ENCODE results near the gene FADD.
A peak's percentile ranks its signal among the peaks of the same experiment; 100 is the strongest.
"Not testable (repeated sequence)": the region's sequence is repeated elsewhere in the genome, so short reads cannot be mapped to it uniquely, and the experiment has no call there.

FADD gene

GRCh38 chr11:70194792-70195791 lies 8.0 kb upstream of the FADD start:
- H3K27me3 ChIP-seq (ENCODE audit: control insufficient read depth, insufficient read depth, low read length): no peaks in the 10 kb centered on the region
- no peaks in the 10 kb centered on the region for H3K9me3 ChIP-seq (ENCODE audit: control insufficient read depth, insufficient read depth, low read length)
- H3K9ac ChIP-seq (ENCODE audit: low read depth, low read length): no peak overlapping the region

GRCh38 chr11:70200212-70200844 lies 2.8 kb upstream of the FADD start:
- Histone ChIP-seq H3K4me1 (ENCODE audit: control insufficient read depth, insufficient read depth, low read length) (peaks cover 11% of the 10 kb centered on the region), H3K27me3 (ENCODE audit: control insufficient read depth, insufficient read depth, low read length) (no peaks in the 10 kb centered on the region), H3K4me3 (ENCODE audit: low read depth, low read length) (no peak overlapping the region), H3K36me3 (ENCODE audit: control insufficient read depth, insufficient read depth, low read length) (no peaks in the 10 kb centered on the region), H3K9me3 (ENCODE audit: control insufficient read depth, insufficient read depth, low read length) (no peaks in the 10 kb centered on the region), H3K9ac (ENCODE audit: low read depth, low read length) (no peak overlapping the region)

More at GRCh38 chr11:70194792-70195791, 8.0 kb upstream of the FADD start:
- Histone ChIP-seq H3K4me1 (ENCODE audit: control insufficient read depth, insufficient read depth, low read length) (no peaks in the 10 kb centered on the region), H3K4me3 (ENCODE audit: low read depth, low read length) (no peak overlapping the region), H3K36me3 (ENCODE audit: control insufficient read depth, insufficient read depth, low read length) (no peaks in the 10 kb centered on the region)

GRCh38 chr11:70201047-70201446 lies 2.0 kb upstream of the FADD start:
- H3K9ac ChIP-seq (ENCODE audit: low read depth, low read length); H3K27me3 ChIP-seq (ENCODE audit: control insufficient read depth, insufficient read depth, low read length); H3K4me3 ChIP-seq (ENCODE audit: low read depth, low read length); H3K36me3 ChIP-seq (ENCODE audit: control insufficient read depth, insufficient read depth, low read length); H3K9me3 ChIP-seq (ENCODE audit: control insufficient read depth, insufficient read depth, low read length): not testable (repeated sequence)
- peaks cover 11% of the 10 kb centered on the region for H3K4me1 ChIP-seq (ENCODE audit: control insufficient read depth, insufficient read depth, low read length)

- Histone ChIP-seq H3K27me3 (ENCODE audit: control insufficient read depth, insufficient read depth, low read length) (no peaks in the 10 kb centered on the region), H3K9me3 (ENCODE audit: control insufficient read depth, insufficient read depth, low read length) (no peaks in the 10 kb centered on the region), H3K36me3 (ENCODE audit: control insufficient read depth, insufficient read depth, low read length) (peaks cover 10% of the 10 kb centered on the region), H3K4me1 (ENCODE audit: control insufficient read depth, insufficient read depth, low read length) (peaks cover 11% of the 10 kb centered on the region), H3K9ac (ENCODE audit: low read depth, low read length) (peak overlapping the region; percentile 37), H3K4me3 (ENCODE audit: low read depth, low read length) (peak overlapping the region; percentile 76)
These were observed 924 bp upstream of the FADD start for GRCh38 chr11:70201882-70202861.

- Histone ChIP-seq H3K36me3 (ENCODE audit: control insufficient read depth, insufficient read depth, low read length) (peaks cover 17% of the 10 kb centered on the region), H3K9me3 (ENCODE audit: control insufficient read depth, insufficient read depth, low read length) (no peaks in the 10 kb centered on the region), H3K4me3 (ENCODE audit: low read depth, low read length) (peak overlapping the region; percentile 76), H3K9ac (ENCODE audit: low read depth, low read length) (peak overlapping the region; percentile 98), H3K27me3 (ENCODE audit: control insufficient read depth, insufficient read depth, low read length) (no peaks in the 10 kb centered on the region), H3K4me1 (ENCODE audit: control insufficient read depth, insufficient read depth, low read length) (peaks cover 11% of the 10 kb centered on the region)
These were observed 812 bp downstream of the FADD start for GRCh38 chr11:70203751-70204465.

GRCh38 chr11:70204466-70204799 lies 1.3 kb downstream of the FADD start:
- Histone ChIP-seq H3K9ac (ENCODE audit: low read depth, low read length) (peak overlapping the region; percentile 98), H3K27me3 (ENCODE audit: control insufficient read depth, insufficient read depth, low read length) (no peaks in the 10 kb centered on the region), H3K4me3 (ENCODE audit: low read depth, low read length) (peak overlapping the region; percentile 76), H3K36me3 (ENCODE audit: control insufficient read depth, insufficient read depth, low read length) (peaks cover 17% of the 10 kb centered on the region), H3K4me1 (ENCODE audit: control insufficient read depth, insufficient read depth, low read length) (peaks cover 11% of the 10 kb centered on the region), H3K9me3 (ENCODE audit: control insufficient read depth, insufficient read depth, low read length) (no peaks in the 10 kb centered on the region)

GRCh38 chr11:70205049-70205725 lies 2.1 kb downstream of the FADD start:
- H3K36me3 ChIP-seq (ENCODE audit: control insufficient read depth, insufficient read depth, low read length): peaks cover 17% of the 10 kb centered on the region
- no peak overlapping the region for H3K9ac ChIP-seq (ENCODE audit: low read depth, low read length)
- H3K4me3 ChIP-seq (ENCODE audit: low read depth, low read length): no peak overlapping the region

GRCh38 chr11:70205766-70206165 lies 2.7 kb downstream of the FADD start:
- Histone ChIP-seq H3K9me3 (ENCODE audit: control insufficient read depth, insufficient read depth, low read length) (no peaks in the 10 kb centered on the region), H3K9ac (ENCODE audit: low read depth, low read length) (no peak overlapping the region), H3K4me3 (ENCODE audit: low read depth, low read length) (no peak overlapping the region), H3K27me3 (ENCODE audit: control insufficient read depth, insufficient read depth, low read length) (no peaks in the 10 kb centered on the region), H3K4me1 (ENCODE audit: control insufficient read depth, insufficient read depth, low read length) (peaks cover 11% of the 10 kb centered on the region), H3K36me3 (ENCODE audit: control insufficient read depth, insufficient read depth, low read length) (peaks cover 17% of the 10 kb centered on the region)

More at GRCh38 chr11:70205049-70205725, 2.1 kb downstream of the FADD start:
- no peaks in the 10 kb centered on the region for H3K9me3 ChIP-seq (ENCODE audit: control insufficient read depth, insufficient read depth, low read length)
- H3K27me3 ChIP-seq (ENCODE audit: control insufficient read depth, insufficient read depth, low read length): no peaks in the 10 kb centered on the region
- H3K4me1 ChIP-seq (ENCODE audit: control insufficient read depth, insufficient read depth, low read length): peaks cover 11% of the 10 kb centered on the region

- Histone ChIP-seq H3K9ac (ENCODE audit: low read depth, low read length) (no peak overlapping the region), H3K4me3 (ENCODE audit: low read depth, low read length) (no peak overlapping the region), H3K27me3 (ENCODE audit: control insufficient read depth, insufficient read depth, low read length) (no peaks in the 10 kb centered on the region), H3K36me3 (ENCODE audit: control insufficient read depth, insufficient read depth, low read length) (peaks cover 17% of the 10 kb centered on the region), H3K4me1 (ENCODE audit: control insufficient read depth, insufficient read depth, low read length) (peaks cover 11% of the 10 kb centered on the region), H3K9me3 (ENCODE audit: control insufficient read depth, insufficient read depth, low read length) (no peaks in the 10 kb centered on the region)
These were observed 3.3 kb downstream of the FADD start for GRCh38 chr11:70206226-70206981.

- Histone ChIP-seq H3K9me3 (ENCODE audit: control insufficient read depth, insufficient read depth, low read length) (no peaks in the 10 kb centered on the region), H3K4me1 (ENCODE audit: control insufficient read depth, insufficient read depth, low read length) (peaks cover 11% of the 10 kb centered on the region), H3K27me3 (ENCODE audit: control insufficient read depth, insufficient read depth, low read length) (no peaks in the 10 kb centered on the region), H3K36me3 (ENCODE audit: control insufficient read depth, insufficient read depth, low read length) (peaks cover 17% of the 10 kb centered on the region), H3K9ac (ENCODE audit: low read depth, low read length) (no peak overlapping the region), H3K4me3 (ENCODE audit: low read depth, low read length) (no peak overlapping the region)
These were observed 3.9 kb downstream of the FADD start for GRCh38 chr11:70206982-70207376.
